Psoas muscle (tissue), 8 donors: ENCODE measurements around the gene KCNH2. TPM values are rescaled to one million over a fixed set of nuclear protein-coding genes. Genes with fewer than 3 reads are reported as not detected.

Source experiments
- ATAC-seq, 4 donors: fragments of 200-7000 bp; cut with Tn5 transposase; one replicate each; pipeline ENCODE4 v1.9.1; 2020; ENCODE audit warnings: moderate library complexity in 3 of 4, mild to moderate bottlenecking in 2 of 4
- DNase-seq, 2 donors: peaks; one replicate each; pipeline ENCODE4 v3.0.0-alpha.2; 2020
- H3K27ac ChIP-seq: fragments of 200-600 bp; one replicate; pipeline ENCODE4 v1.8.0; 2022
- H3K27me3 ChIP-seq, 3 donors: fragments of 200-600 bp in 1 of 3; one replicate each; pipeline versions ENCODE4 v1.6.1 to v1.8.0; 2013 to 2022; ENCODE audit warnings: low read length in 2 of 3, mild to moderate bottlenecking in 2 of 3, moderate library complexity in 1 of 3; ENCODE audit not compliant: insufficient read depth in 3 of 3
- H3K36me3 ChIP-seq, 2 donors: fragments of 200-600 bp in 1 of 2; one replicate each; pipeline versions ENCODE4 v1.6.1 to v1.8.0; 2013 to 2022; ENCODE audit warnings: low read depth in 1 of 2, mild to moderate bottlenecking in 1 of 2, moderate library complexity in 1 of 2; ENCODE audit not compliant: insufficient read depth in 1 of 2
- H3K4me1 ChIP-seq: fragments of 200-600 bp; one replicate; pipeline ENCODE4 v1.8.0; 2022
- H3K4me3 ChIP-seq: fragments of 200-600 bp; one replicate; pipeline ENCODE4 v1.8.0; 2022; ENCODE audit warnings: mild to moderate bottlenecking
- H3K9me3 ChIP-seq: fragments of 200-600 bp; one replicate; pipeline ENCODE4 v1.8.0; 2022
- WGBS, 3 donors: extraction: QIAGEN DNeasy Blood & Tissue Kit; methylation state at CpG; one replicate each; pipeline versions ENCODE4 v1.1.6 to v1.1.7; 2013; 5-methylcytosine and 5-hydroxymethylcytosine counted together
- intact Hi-C, 2 donors: fragments of 100-400 bp; cut with DNase I; formaldehyde crosslinking; loops; one replicate each; pipeline versions ENCODE4 v1.11.0 to v1.14.2; 2022
- polyA plus RNA-seq, 3 donors: library from polyadenylated mRNA; stranded (reverse); fragments of 200-250 nt; gene quantifications; one replicate each; pipeline ENCODE4 v1.2.3, GENCODE V29; 2013
- total RNA-seq, 4 donors: library from RNA; stranded (reverse); fragmentation: NEBNext Ultra II Directional in 2 of 4; extraction: Animal tissue kit (Norgen Biotek cat#: 25700) in 2 of 4; gene quantifications; one replicate each; pipeline versions ENCODE4 v1.2.1 to v1.2.4, GENCODE V29; 2021 to 2023
- TF ChIP-seq, protein P1 (sequence below): fragments of 200-600 bp; IDR thresholded peaks from one replicate; pipeline ENCODE4 v1.8.0; 2022; ENCODE audit warnings: antibody characterized with exemption
- donor health status: healthy with polysubstance abuse.
- donor health status: DM: no; HTN: no; CAD: no; lungs with moderate emphysema.
- donor health status: Bipolar disorder and iron deficiency.
- donor health status: healthy.
- donor health status: DM: yes; HTN: yes; CAD: no.
- donor health status: DM: no; HTN: no; CAD: no.
- donor health status: DM: no; HTN: no; CAD: no.
- donor health status: DM: yes; HTN: yes; CAD: no.

Gene KCNH2
- total and polyA plus RNA-seq, 7 donors, result 0.18 to 0.48 (median 0.22) TPM

DNA sequence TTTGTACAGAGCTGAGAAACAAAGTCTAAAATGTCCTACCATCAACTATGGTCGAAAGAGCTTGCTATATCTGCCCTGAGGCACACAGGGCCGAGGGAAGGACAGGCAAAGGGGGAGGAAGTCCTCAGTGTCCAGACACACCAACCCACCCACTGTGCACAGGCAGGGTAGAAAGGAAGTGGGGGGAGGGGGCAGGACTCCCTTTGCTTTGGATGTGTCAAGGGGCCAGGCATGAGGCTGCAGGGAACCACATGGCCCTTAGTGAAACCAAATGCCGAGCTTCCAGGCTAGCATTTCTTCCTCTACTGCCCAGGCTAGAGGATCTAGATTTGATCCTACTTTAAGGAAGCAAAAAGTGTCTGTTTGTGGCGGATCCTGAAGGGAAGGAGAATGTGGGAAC, 28.6 kb downstream of the KCNH2 start:
- TF ChIP-seq, protein P1, sequence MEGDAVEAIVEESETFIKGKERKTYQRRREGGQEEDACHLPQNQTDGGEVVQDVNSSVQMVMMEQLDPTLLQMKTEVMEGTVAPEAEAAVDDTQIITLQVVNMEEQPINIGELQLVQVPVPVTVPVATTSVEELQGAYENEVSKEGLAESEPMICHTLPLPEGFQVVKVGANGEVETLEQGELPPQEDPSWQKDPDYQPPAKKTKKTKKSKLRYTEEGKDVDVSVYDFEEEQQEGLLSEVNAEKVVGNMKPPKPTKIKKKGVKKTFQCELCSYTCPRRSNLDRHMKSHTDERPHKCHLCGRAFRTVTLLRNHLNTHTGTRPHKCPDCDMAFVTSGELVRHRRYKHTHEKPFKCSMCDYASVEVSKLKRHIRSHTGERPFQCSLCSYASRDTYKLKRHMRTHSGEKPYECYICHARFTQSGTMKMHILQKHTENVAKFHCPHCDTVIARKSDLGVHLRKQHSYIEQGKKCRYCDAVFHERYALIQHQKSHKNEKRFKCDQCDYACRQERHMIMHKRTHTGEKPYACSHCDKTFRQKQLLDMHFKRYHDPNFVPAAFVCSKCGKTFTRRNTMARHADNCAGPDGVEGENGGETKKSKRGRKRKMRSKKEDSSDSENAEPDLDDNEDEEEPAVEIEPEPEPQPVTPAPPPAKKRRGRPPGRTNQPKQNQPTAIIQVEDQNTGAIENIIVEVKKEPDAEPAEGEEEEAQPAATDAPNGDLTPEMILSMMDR, result no peak
- H3K27me3 ChIP-seq, result peaks cover 0 to 5% (median 3%) of the 10 kb centered on the region in 3 donors
- intact Hi-C loops, result no loop called here
- 80 to 89% (median 85%) methylated on average over 4 of the region's 4 CpGs for WGBS, 3 donors
- H3K36me3 ChIP-seq, result no peaks in the 10 kb centered on the region
- H3K4me3 ChIP-seq, result no peak overlapping the region
- no peak overlapping the region for H3K27ac ChIP-seq
- ATAC-seq, result no peak
- no peaks in the 10 kb centered on the region for H3K4me1 ChIP-seq
- DNase-seq, result peak in 1 of 2 donors; percentile 10
- H3K9me3 ChIP-seq, result no peaks in the 10 kb centered on the region

DNA sequence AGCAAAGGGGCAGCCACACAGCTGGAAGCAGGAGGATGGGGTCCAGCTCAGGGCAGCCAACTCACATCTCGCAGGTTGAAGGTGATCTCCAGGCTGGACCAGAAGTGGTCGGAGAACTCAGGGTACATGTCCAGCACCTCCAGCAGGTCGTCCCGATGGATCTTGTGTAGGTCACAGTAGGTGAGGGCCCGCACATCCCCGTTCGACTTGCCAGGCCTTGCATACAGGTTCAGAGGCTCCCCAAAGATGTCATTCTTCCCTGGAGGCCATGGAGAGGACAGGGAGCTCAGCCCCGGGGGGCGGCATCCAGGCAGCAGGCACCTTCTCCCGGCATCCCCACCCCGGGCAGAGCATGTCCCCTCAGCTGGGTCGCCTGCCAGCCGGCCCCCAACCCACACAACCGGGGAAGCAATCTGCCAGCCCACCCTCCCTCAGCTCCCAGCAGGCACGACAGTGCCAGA, 29.3 kb downstream of the KCNH2 start:
- DNase-seq (peak in 1 of 2 donors; percentile 41), ATAC-seq (no peak)
- no peaks in the 10 kb centered on the region for H3K4me1 ChIP-seq
- H3K4me3 ChIP-seq, result no peak overlapping the region
- WGBS, 3 donors, result 84 to 88% (median 86%) methylated on average over 15 of the region's 15 CpGs
- H3K9me3 ChIP-seq, result no peaks in the 10 kb centered on the region
- TF ChIP-seq, protein P1, result no peak
- H3K27me3 ChIP-seq, result peaks cover 0 to 5% (median 3%) of the 10 kb centered on the region in 3 donors
- intact Hi-C loops, result no loop called here
- H3K27ac ChIP-seq, result no peak overlapping the region
- no peaks in the 10 kb centered on the region for H3K36me3 ChIP-seq

DNA sequence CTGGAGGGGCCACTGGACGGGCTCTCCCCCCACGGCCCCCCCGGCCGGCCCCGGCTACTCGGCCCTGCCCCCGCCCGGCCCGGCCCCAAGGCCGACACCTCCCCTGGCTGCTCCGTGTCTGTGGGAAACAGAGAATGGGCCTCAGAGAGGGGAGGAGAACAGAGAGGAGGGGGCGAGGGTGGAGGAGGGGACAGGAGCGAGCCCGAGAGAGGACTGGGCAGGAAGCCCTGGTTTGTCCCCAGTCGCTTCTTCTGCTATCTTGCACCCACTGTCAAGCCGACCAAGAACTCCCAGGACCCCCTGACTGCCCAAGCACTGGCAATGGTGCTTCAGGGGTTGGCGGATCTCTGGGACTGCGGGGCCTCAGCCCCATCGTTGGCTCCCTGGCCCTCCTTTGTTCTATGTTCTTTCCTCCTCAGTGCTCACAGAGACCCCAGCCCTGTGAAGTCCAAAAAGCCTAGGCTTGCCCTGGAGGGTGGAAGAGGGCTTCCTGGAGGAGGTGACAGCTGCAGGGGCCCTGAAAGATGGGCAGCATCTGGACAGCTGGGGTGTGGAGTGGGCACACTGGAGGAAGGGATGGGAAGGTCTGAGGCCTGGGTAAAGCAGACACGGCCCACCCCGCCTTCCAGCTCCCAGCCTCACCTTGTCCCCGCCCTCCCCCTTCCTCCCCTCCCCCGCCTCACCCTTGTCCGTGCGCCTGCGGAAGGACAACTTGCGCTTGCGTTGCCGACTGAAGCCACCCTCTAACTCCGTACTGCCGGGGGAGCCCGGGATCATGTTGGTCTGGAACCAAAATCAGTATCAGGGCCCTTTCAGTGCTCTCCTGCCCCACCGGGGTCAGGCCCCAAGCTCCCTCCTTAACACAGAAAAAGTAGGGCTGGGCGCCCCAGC, 30.1 kb downstream of the KCNH2 start:
- H3K4me3 ChIP-seq, result no peak overlapping the region
- no peaks in the 10 kb centered on the region for H3K9me3 ChIP-seq
- H3K27me3 ChIP-seq, result peaks cover 0 to 5% (median 3%) of the 10 kb centered on the region in 3 donors
- no peaks in the 10 kb centered on the region for H3K36me3 ChIP-seq
- H3K4me1 ChIP-seq, result no peaks in the 10 kb centered on the region
- intact Hi-C loops, result no loop called here
- DNase-seq (no peak), ATAC-seq (no peak)
- 54 to 66% (median 61%) methylated on average over 27 to 34 of the region's 34 CpGs for WGBS, 3 donors
- TF ChIP-seq, protein P1, result no peak
- H3K27ac ChIP-seq, result no peak overlapping the region

DNA sequence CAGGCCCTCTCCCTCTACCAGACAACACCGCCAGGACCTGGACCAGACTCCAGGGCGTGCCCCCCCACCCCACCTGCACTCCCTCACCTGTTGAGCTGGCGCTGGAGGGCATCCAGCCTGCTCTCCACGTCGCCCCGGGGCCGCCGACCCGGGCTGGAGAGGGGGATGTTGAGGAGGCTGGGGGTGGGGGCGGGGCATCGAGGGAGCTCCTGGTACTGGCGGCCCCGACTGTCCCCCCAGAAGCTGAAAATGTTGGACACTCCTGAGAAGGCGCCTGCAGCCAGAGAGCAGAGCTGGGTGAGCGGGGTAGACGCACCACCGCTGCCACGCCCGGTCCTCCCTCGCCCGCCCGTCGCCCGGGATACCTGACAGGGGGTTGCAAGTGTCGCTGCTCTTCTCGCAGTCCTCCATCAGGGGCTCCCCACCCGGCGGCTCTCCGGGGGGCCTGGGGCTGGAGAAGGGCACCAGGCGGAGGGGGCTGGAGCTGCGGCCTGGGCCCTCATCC, 30.8 kb downstream of the KCNH2 start:
- H3K27ac ChIP-seq, result no peak overlapping the region

More for the DNA sequence above, 30.8 kb downstream of the KCNH2 start:
- Histone ChIP-seq H3K4me1 (no peaks in the 10 kb centered on the region), H3K27me3 (peaks cover 0 to 5% (median 3%) of the 10 kb centered on the region in 3 donors), H3K4me3 (no peak overlapping the region), H3K9me3 (no peaks in the 10 kb centered on the region), H3K36me3 (no peaks in the 10 kb centered on the region)
- 52 to 67% (median 58%) methylated on average over 11 to 31 of the region's 31 CpGs for WGBS, 3 donors
- peak in 1 of 2 donors; percentile 38 for DNase-seq
- intact Hi-C loops, result no loop called here
- TF ChIP-seq, protein P1, result no peak
- ATAC-seq, result no peak
